ENCODE data around the gene ZNF579. TPM values are rescaled to one million over a fixed set of nuclear protein-coding genes. Genes with fewer than 3 reads are reported as not detected.

ZNF579 gene
- total and polyA plus RNA-seq, 2 of the 8 experiments (the other 6 are each of a cell fraction or from before 2014, with no cell fraction given), result 10.0 to 18.9 TPM

GRCh38 chr19:55605637-55606470, 25.2 kb upstream of the ZNF579 start, which contains the start of gene ZNF865 (continued):
- TF ChIP-seq MAX (IDR thresholded peaks at IDR 0.05), result peak; percentile 75
- no peak for TF ChIP-seq EP300 (IDR thresholded peaks at IDR 0.05; ENCODE audit: borderline replicate concordance in 1 of 2, low read depth in 2 of 2, low read length in 2 of 2)
- no peak for TF ChIP-seq POLR2AphosphoS5 (IDR thresholded peaks at IDR 0.05; ENCODE audit: low read depth, low read length)
- 0 out of 2 replicates have a peak, but pooled peaks have one; percentile 7 for TF ChIP-seq TEAD4 (IDR thresholded peaks at IDR 0.05; ENCODE audit: low read depth, low read length)
- TF ChIP-seq SIX5 (IDR thresholded peaks at IDR 0.05; ENCODE audit: low read depth, low read length), result no peak
- TF ChIP-seq YY1 (IDR thresholded peaks at IDR 0.05; ENCODE audit: low read depth, low read length), result 0 out of 2 replicates have a peak, but pooled peaks have one; percentile 9
- no peak for TF ChIP-seq TAF7 (optimal IDR thresholded peaks at IDR 0.05; ENCODE audit: borderline replicate concordance, low read depth, low read length)
- TF ChIP-seq CREB1 (IDR thresholded peaks at IDR 0.05), result peak; percentile 36; the same call in 1 of the 2 replicates
- TF ChIP-seq E2F6 (IDR thresholded peaks at IDR 0.05), result peak; percentile 89
- TF ChIP-seq KDM1A (IDR thresholded peaks at IDR 0.05; ENCODE audit: borderline replicate concordance, low read length), result no peak

Measured in H1 (cell line).